Measurements from ENCODE around the gene TMEM97.

- TF ChIP-seq CTCF (IDR thresholded peaks at IDR 0.05) = no peak
- TF ChIP-seq ZFX (IDR thresholded peaks at IDR 0.05; ENCODE audit: borderline replicate concordance) = no peak
These were observed 17.2 kb downstream of the TMEM97 start for GRCh38 chr17:28335959-28336871.

Measured in 22Rv1 (cell line).